GM12865 (cell line): ENCODE data around the gene GABRB2.
A peak's percentile ranks its signal among the peaks of the same experiment; 100 is the strongest.

ENCODE experiments used
- DNase-seq: peaks from one replicate; pipeline ENCODE4 v3.0.0; 2010; ENCODE audit warnings: low read depth
- H3K4me3 ChIP-seq: 2 replicates; pipeline ENCODE4 v1.5.1; 2011; ENCODE audit warnings: mild to moderate bottlenecking, low read depth, low read length, control low read depth
- TF ChIP-seq, protein P1 (sequence below): IDR thresholded peaks from 2 replicates; pipeline ENCODE4 v1.5.1; 2011; ENCODE audit warnings: low read length, control low read depth, low read depth, inconsistent platforms; ENCODE audit not compliant: insufficient read depth; ENCODE audit errors: missing control alignments

GABRB2 gene

DNA sequence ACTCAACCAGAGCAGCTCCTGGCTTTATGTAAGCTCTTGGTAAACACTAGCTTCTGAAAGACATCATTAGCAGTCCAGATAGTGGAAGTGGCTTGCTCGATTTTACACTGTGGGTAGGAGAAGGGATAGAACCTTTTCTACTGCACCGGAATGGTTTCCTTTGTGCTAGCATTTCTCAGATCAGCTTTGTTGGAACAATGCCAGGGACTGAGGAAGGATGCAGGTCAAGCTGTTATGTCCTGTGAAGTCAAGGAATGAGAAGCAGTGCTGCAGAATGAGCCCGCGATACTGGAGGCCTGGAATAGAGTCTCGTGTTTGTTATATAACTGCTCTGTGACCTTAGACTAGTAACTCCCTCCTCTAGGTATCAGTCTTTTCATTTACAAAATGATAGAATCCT, 233.6 kb downstream of the GABRB2 start:
- DNase-seq, result no peak
- TF ChIP-seq, protein P1, sequence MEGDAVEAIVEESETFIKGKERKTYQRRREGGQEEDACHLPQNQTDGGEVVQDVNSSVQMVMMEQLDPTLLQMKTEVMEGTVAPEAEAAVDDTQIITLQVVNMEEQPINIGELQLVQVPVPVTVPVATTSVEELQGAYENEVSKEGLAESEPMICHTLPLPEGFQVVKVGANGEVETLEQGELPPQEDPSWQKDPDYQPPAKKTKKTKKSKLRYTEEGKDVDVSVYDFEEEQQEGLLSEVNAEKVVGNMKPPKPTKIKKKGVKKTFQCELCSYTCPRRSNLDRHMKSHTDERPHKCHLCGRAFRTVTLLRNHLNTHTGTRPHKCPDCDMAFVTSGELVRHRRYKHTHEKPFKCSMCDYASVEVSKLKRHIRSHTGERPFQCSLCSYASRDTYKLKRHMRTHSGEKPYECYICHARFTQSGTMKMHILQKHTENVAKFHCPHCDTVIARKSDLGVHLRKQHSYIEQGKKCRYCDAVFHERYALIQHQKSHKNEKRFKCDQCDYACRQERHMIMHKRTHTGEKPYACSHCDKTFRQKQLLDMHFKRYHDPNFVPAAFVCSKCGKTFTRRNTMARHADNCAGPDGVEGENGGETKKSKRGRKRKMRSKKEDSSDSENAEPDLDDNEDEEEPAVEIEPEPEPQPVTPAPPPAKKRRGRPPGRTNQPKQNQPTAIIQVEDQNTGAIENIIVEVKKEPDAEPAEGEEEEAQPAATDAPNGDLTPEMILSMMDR, result no peak
- H3K4me3 ChIP-seq, result no peak overlapping the region

DNA sequence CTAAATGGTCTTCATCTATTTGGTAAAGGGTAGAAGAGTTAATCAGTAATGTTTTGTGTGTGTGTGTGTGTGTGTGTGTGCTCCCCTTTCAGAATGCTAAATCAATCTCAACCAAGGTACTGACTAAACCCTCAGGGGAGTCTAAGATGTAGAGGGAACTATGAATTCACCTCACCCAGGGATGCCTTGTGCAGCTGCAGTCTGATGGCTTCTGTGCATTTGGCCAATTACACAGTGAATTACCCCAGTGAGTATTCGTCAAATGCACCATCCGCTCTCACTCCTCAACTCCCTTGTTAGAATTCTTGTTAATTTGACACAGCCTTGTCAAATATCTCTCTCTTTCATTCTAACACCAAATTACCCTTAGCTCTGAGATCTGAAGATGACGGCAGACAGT, 234.6 kb downstream of the GABRB2 start:
- peak; percentile 48 for DNase-seq
- no peak overlapping the region for H3K4me3 ChIP-seq
- TF ChIP-seq, protein P1, result no peak

DNA sequence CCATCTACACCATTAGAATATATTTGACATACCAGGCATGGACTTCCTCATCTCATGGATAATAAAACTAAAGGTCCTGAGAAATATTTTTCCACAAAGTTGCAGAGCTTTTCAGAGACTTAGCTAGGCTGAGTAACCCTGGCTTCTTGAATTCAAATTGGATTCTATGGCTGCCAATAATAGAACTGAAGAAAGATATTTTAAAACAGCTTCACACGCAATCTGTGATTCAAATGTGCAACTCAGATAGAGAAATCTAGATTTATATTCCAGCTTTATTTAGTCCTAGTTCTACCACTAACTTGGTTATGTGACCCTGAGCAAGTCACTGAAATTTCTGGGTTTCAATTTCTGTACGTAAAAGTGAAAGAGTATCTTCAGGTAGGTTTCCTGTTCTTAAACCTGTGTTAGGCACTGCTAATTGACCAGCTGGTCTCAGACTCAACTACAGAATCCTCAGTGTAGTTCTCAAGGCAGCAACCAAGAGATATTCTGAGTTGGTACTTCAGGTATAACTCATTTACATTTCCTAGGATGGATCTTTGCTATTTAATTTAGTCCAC, 235.3 kb downstream of the GABRB2 start:
- H3K4me3 ChIP-seq, result no peak overlapping the region
- DNase-seq, result peak; percentile 86
- TF ChIP-seq, protein P1, result no peak

DNA sequence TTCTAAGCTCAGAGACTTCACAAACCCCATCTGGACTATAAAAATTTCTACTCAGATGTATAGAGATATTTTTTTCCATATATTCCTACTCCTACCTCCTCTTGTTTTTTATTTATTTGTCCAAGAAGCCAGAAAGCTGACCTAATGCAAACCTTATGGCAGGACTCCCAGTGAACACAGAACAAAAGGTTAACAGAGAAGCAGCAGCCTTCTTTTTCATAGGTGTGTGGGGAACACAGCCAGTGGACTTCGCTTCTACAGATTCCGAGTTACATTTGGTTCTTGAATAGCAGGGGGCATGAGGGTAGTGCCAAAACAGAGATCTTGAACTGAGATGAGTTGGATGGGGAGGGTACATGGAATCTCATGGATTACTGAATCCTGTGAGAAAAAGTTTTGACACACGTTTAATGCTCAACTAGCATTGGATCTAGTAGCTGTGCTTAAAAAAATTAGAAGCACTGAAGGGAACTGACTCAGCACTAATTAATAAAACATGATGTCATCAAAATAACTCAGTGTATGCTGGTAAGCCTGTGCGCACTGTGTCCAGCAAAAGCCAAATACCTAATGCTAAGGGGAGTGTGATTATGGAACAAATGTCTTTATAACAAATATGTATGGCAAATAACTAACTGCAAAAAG, 240.1 kb downstream of the GABRB2 start:
- H3K4me3 ChIP-seq, result no peak overlapping the region
- TF ChIP-seq, protein P1, result no peak
- DNase-seq, result no peak

DNA sequence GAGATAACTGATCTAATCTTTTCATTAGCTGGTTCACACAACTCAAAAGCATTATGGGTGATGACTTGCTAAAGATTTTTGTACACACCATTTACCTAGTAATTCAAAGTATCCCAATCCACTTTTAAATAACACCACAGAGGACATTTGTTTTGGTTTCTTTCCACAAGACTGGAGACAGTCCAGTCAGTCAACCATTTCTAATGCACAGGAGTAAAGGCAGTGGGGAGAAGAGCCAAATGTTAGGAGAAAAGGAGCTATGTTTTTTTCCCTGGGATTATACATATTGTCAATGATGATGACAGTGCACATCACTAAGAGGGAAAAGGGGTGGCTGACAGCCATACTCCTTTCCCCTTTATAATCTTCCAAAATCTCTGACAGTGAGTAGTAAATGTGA, 240.9 kb downstream of the GABRB2 start:
- no peak overlapping the region for H3K4me3 ChIP-seq
- TF ChIP-seq, protein P1, result no peak
- DNase-seq, result no peak

DNA sequence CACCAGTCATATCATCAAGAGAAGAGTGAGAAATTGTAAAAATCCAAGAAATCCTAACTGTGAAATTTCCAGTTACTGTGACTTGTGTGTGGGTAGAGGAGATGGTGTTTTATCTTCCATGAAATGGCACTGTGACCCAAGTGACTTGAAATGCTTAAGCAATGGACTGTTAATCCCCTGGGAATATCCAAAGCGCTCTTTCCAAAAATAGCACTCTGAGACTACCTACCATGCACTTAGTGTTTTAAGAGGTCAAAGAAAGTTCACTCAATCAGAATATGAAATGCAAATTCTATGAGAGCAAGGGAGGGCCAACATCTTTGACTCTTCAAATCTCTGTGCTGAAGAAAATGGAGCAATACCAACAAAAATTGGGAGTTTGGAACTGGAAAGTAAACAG, 244.0 kb downstream of the GABRB2 start:
- TF ChIP-seq, protein P1, result no peak

DNA sequence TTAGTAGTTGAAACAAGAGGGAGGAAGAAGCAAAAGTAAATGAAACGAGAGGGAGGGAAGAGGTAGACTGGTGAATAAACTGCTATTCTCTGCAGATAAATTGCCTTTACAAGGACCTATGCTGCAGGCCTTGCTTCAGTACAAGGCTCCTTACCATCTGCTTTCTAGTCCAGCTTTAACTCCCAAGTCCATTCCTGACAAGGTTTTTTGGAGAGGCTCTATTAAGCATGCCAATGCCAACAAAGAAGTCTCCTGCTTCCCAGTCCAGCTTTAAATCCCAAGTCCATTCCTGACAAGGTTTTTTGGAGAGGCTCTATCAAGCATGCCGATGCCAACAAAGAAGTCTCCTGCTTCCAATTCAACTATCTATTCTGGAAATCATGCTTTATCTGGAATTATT, 244.9 kb downstream of the GABRB2 start:
- TF ChIP-seq, protein P1, result no peak
- DNase-seq, result no peak
- no peak overlapping the region for H3K4me3 ChIP-seq

More for the DNA sequence above, 244.0 kb downstream of the GABRB2 start:
- no peak for DNase-seq
- no peak overlapping the region for H3K4me3 ChIP-seq
